H1 (cell line): ENCODE results near the gene GPC6. TPM values are rescaled to one million over a fixed set of nuclear protein-coding genes. Genes with fewer than 3 reads are reported as not detected.

Experiments used
- CTCF ChIA-PET: fragments of 300-600 bp; sonication (Branson Sonifier 250); formaldehyde crosslinking; loops from one replicate; lab custom pipeline; 2021; ENCODE audit not compliant: partially characterized antibody; lab: Charles Lee
- POLR2A ChIA-PET: fragments of 300-600 bp; sonication (Branson Sonifier 250); formaldehyde crosslinking; loops from one replicate; lab custom pipeline; 2021; ENCODE audit warnings: inconsistent platforms; ENCODE audit not compliant: partially characterized antibody; lab: Charles Lee
- DNase-seq, 2 experiments: peaks; one replicate each; pipeline versions ENCODE4 v3.0.0 to v3.0.0-alpha.2; 2010 to 2022; ENCODE audit warnings: low spot score in 2 of 2, low read depth in 1 of 2, mixed read lengths in 1 of 2
- FAIRE-seq: peaks from 2 replicates; lab custom pipeline; 2011; peaks lifted over from hg19 to GRCh38; lab: Jason Lieb, UNC
- H2AFZ ChIP-seq: 2 replicates; pipeline ENCODE4 v1.8.1; 2012; ENCODE audit warnings: low read length, inconsistent platforms
- H2AK5ac ChIP-seq: 2 replicates; pipeline ENCODE4 v1.6.1; 2013; ENCODE audit warnings: low read depth, low read length
- H2BK120ac ChIP-seq: replicated peaks from 2 replicates; pipeline ENCODE3; 2013; ENCODE audit warnings: low read depth, low read length, inconsistent platforms
- H2BK12ac ChIP-seq: 2 replicates; pipeline ENCODE4 v1.6.1; 2013; ENCODE audit warnings: low read depth, low read length
- H2BK15ac ChIP-seq: 2 replicates; pipeline ENCODE4 v1.6.1; 2013; ENCODE audit warnings: low read length
- H2BK20ac ChIP-seq: 2 replicates; pipeline ENCODE4 v1.6.1; 2013; ENCODE audit warnings: low read length
- H2BK5ac ChIP-seq: 2 replicates; pipeline ENCODE4 v1.6.1; 2013; ENCODE audit warnings: low read depth, low read length
- H3K14ac ChIP-seq: 2 replicates; pipeline ENCODE4 v1.6.1; 2013; ENCODE audit warnings: inconsistent platforms; ENCODE audit not compliant: insufficient read length
- H3K18ac ChIP-seq: 2 replicates; pipeline ENCODE4 v1.6.1; 2013; ENCODE audit warnings: low read length; ENCODE audit errors: extremely low read depth
- H3K23ac ChIP-seq: 2 replicates; pipeline ENCODE4 v1.6.1; 2013; ENCODE audit warnings: inconsistent platforms; ENCODE audit not compliant: insufficient read length
- H3K23me2 ChIP-seq: 2 replicates; pipeline ENCODE4 v1.6.1; 2013; ENCODE audit warnings: low read depth, low read length
- H3K27ac ChIP-seq: 2 replicates; pipeline ENCODE4 v1.6.1; 2011; ENCODE audit warnings: low read depth, low read length, inconsistent platforms
- H3K27me3 ChIP-seq, 4 experiments: replicated peaks in 1 of 4; 1 replicate in 1 of 4; 2 replicates in 3 of 4; pipeline versions ENCODE4 v1.6.1 to v1.8.1; 2011 to 2013; ENCODE audit warnings: low read length in 3 of 4, mild to moderate bottlenecking in 3 of 4, inconsistent platforms in 2 of 4, mixed read lengths in 2 of 4, moderate library complexity in 1 of 4; ENCODE audit not compliant: control insufficient read depth in 3 of 4, insufficient read depth in 3 of 4; ENCODE audit errors: extremely low read depth in 1 of 4
- H3K36me3 ChIP-seq, 4 experiments: 2 replicates each; pipeline versions ENCODE4 v1.6.1 to v1.8.1; 2011 to 2013; ENCODE audit warnings: mild to moderate bottlenecking in 4 of 4, low read length in 3 of 4, moderate library complexity in 2 of 4, control low read depth in 1 of 4, inconsistent platforms in 1 of 4; ENCODE audit not compliant: insufficient read depth in 4 of 4, control insufficient read depth in 2 of 4
- H3K4ac ChIP-seq: replicated peaks from 2 replicates; pipeline ENCODE3; 2013; ENCODE audit warnings: low read length, low read depth, mixed read lengths, inconsistent platforms; ENCODE audit not compliant: insufficient read length
- H3K4me1 ChIP-seq, 4 experiments: replicated peaks in 1 of 4; 1 replicate in 1 of 4; 2 replicates in 3 of 4; pipeline versions ENCODE4 v1.6.1 to v1.8.1; 2011 to 2013; ENCODE audit warnings: low read length in 3 of 4, inconsistent platforms in 2 of 4, mixed read lengths in 1 of 4; ENCODE audit not compliant: insufficient read depth in 4 of 4, control insufficient read depth in 3 of 4
- H3K4me2 ChIP-seq, 2 experiments: 2 replicates each; pipeline versions ENCODE4 v1.6.1 to v1.8.1; 2011 to 2013; ENCODE audit warnings: low read depth in 2 of 2, low read length in 2 of 2, control low read depth in 1 of 2, inconsistent platforms in 1 of 2, mild to moderate bottlenecking in 1 of 2; ENCODE audit not compliant: insufficient read depth in 1 of 2
- H3K4me3 ChIP-seq, 4 experiments: fragments of 200-600, 300-600 bp in 1 of 4; sonication (generic), shearing (Covaris generic), sonication (Bioruptor Twin) in 1 of 4; 2 replicates each; pipeline versions ENCODE4 v1.5.1 to v1.8.1; 2011 to 2016; ENCODE audit warnings: low read length in 4 of 4, low read depth in 3 of 4, control low read depth in 2 of 4, inconsistent platforms in 2 of 4, mild to moderate bottlenecking in 2 of 4, mixed read lengths in 1 of 4, moderate library complexity in 1 of 4; ENCODE audit not compliant: insufficient read depth in 2 of 4; ENCODE audit errors: extremely low read depth in 1 of 4
- H3K56ac ChIP-seq: replicated peaks from 2 replicates; pipeline ENCODE3; 2013; ENCODE audit warnings: low read depth, mild to moderate bottlenecking, mixed read lengths, low read length, inconsistent platforms; ENCODE audit not compliant: insufficient read length
- H3K79me1 ChIP-seq: 2 replicates; pipeline ENCODE4 v1.6.1; 2013; ENCODE audit warnings: low read depth, low read length, control low read depth
- H3K79me2 ChIP-seq, 2 experiments: 2 replicates each; pipeline versions ENCODE4 v1.6.1 to v1.8.1; 2012 to 2013; ENCODE audit warnings: low read length in 2 of 2, mild to moderate bottlenecking in 2 of 2, inconsistent platforms in 1 of 2; ENCODE audit not compliant: insufficient read depth in 2 of 2, control insufficient read depth in 1 of 2
- H3K9ac ChIP-seq, 4 experiments: replicated peaks in 1 of 4; 1 replicate in 1 of 4; 2 replicates in 3 of 4; pipeline versions ENCODE4 v1.6.1 to v1.8.1; 2011 to 2013; ENCODE audit warnings: low read depth in 3 of 4, low read length in 3 of 4, control low read depth in 2 of 4, mild to moderate bottlenecking in 2 of 4, moderate library complexity in 2 of 4, inconsistent platforms in 1 of 4; ENCODE audit errors: extremely low read depth in 1 of 4
- H3K9me3 ChIP-seq, 2 experiments: 2 replicates each; pipeline versions ENCODE4 v1.6.1 to v1.8.1; 2012 to 2013; ENCODE audit warnings: mild to moderate bottlenecking in 2 of 2, moderate library complexity in 2 of 2, control low read depth in 1 of 2, inconsistent platforms in 1 of 2, low read depth in 1 of 2, low read length in 1 of 2, mixed read lengths in 1 of 2; ENCODE audit not compliant: insufficient read depth in 2 of 2
- H4K20me1 ChIP-seq, 2 experiments: replicated peaks in 1 of 2; 2 replicates each; pipeline versions ENCODE3 to v1.8.1; 2011 to 2013; ENCODE audit warnings: inconsistent platforms in 2 of 2, low read length in 2 of 2, mild to moderate bottlenecking in 1 of 2; ENCODE audit not compliant: insufficient read depth in 2 of 2, control insufficient read depth in 1 of 2
- H4K5ac ChIP-seq: 2 replicates; pipeline ENCODE4 v1.6.1; 2013; ENCODE audit warnings: low read length, low read depth, mixed read lengths, inconsistent platforms; ENCODE audit not compliant: insufficient read length
- H4K8ac ChIP-seq: 2 replicates; pipeline ENCODE4 v1.8.0; 2013; ENCODE audit warnings: mild to moderate bottlenecking, moderate library complexity, low read length, inconsistent platforms; ENCODE audit not compliant: insufficient read depth; ENCODE audit errors: extremely low read depth
- H4K91ac ChIP-seq: replicated peaks from 2 replicates; pipeline ENCODE3; 2013; ENCODE audit warnings: low read length, mixed read lengths, inconsistent platforms; ENCODE audit not compliant: insufficient read length
- ATF2 ChIP-seq: IDR thresholded peaks from 2 replicates; pipeline ENCODE4 v1.6.1; 2012; ENCODE audit warnings: low read length, inconsistent platforms
- ATF3 ChIP-seq: IDR thresholded peaks from 2 replicates; pipeline ENCODE4 v1.6.1; 2011; ENCODE audit warnings: low read depth, mild to moderate bottlenecking, low read length; ENCODE audit not compliant: insufficient read depth
- BCL11A ChIP-seq, 2 experiments: IDR thresholded peaks; one replicate each; pipeline ENCODE4 v1.6.1; 2011; ENCODE audit warnings: low read depth in 2 of 2, low read length in 2 of 2, mild to moderate bottlenecking in 2 of 2
- CBX5 ChIP-seq: fragments of 300-800, 300-1000 bp; sonication (generic); IDR thresholded peaks from 2 replicates; pipeline ENCODE4 v1.7.1; 2016; ENCODE audit warnings: antibody characterized with exemption, low read length, low read depth
- CTBP2 ChIP-seq: IDR thresholded peaks from 2 replicates; pipeline ENCODE4 v1.7.0; 2011; ENCODE audit warnings: borderline replicate concordance, mild to moderate bottlenecking, moderate library complexity, mixed read lengths, low read length; ENCODE audit not compliant: insufficient read depth, insufficient read length
- JUND ChIP-seq: IDR thresholded peaks from 2 replicates; pipeline ENCODE4 v1.6.1; 2011; ENCODE audit warnings: mild to moderate bottlenecking, improper control_type of control experiment, low read length
- POLR2A ChIP-seq, 2 experiments: IDR thresholded peaks; 1 replicate in 1 of 2; 2 replicates in 1 of 2; pipeline ENCODE4 v1.6.1; 2011; ENCODE audit warnings: low read depth in 2 of 2, low read length in 2 of 2, mild to moderate bottlenecking in 2 of 2; ENCODE audit errors: control extremely low read depth in 1 of 2
- POLR2AphosphoS5 ChIP-seq: IDR thresholded peaks from 2 replicates; pipeline ENCODE4 v1.6.1; 2011; ENCODE audit warnings: low read depth, low read length
- SIRT6 ChIP-seq: IDR thresholded peaks from one replicate; pipeline ENCODE4 v1.7.1; 2012; ENCODE audit warnings: low read length, inconsistent platforms
- TBP ChIP-seq: IDR thresholded peaks from 2 replicates; pipeline ENCODE4 v1.6.1; 2011; ENCODE audit warnings: low read depth, low read length, improper control_type of control experiment
- TCF12 ChIP-seq: IDR thresholded peaks from 2 replicates; pipeline ENCODE4 v1.6.1; 2011; ENCODE audit warnings: low read depth, mild to moderate bottlenecking, low read length
- YY1 ChIP-seq: IDR thresholded peaks from 2 replicates; pipeline ENCODE4 v1.6.1; 2011; ENCODE audit warnings: low read depth, mild to moderate bottlenecking, low read length
- WGBS, 2 experiments: shearing (Covaris generic) in 1 of 2; methylation state at CpG; one replicate each; pipeline versions ENCODE4 v1.1.6 to v1.1.7; 2013 to 2015; ENCODE audit warnings: low lambda C conversion rate in 2 of 2, mixed read lengths in 2 of 2, inconsistent platforms in 1 of 2, low coverage in 1 of 2, missing lambda C conversion rate in 1 of 2; ENCODE audit not compliant: insufficient replicate concordance in 2 of 2, insufficient coverage in 1 of 2, insufficient read length in 1 of 2; ENCODE audit errors: extremely low coverage in 1 of 2, missing lambda C conversion rate in 1 of 2; 5-methylcytosine and 5-hydroxymethylcytosine counted together
- polyA plus RNA-seq, 7 experiments: library from polyadenylated mRNA; depleted of rRNA in 3 of 7; stranded (reverse) in 5 of 7; unstranded in 2 of 7; fragments of >200 nt in 5 of 7; fragments of 200-250 nt in 2 of 7; gene quantifications; 1 replicate in 5 of 7; 2 replicates in 1 of 7; 4 replicates in 1 of 7; pipeline versions ENCODE4 v1.2.1 to v1.2.3, GENCODE V29; 2011 to 2013; ENCODE audit warnings: missing spikeins in 2 of 7, mixed read lengths in 2 of 7
- total RNA-seq: library from RNA; stranded (reverse); fragmentation: NEBNext Ultra II Directional; extraction: Animal tissue kit (Norgen Biotek cat#: 25700); gene quantifications from 2 replicates; pipeline ENCODE4 v1.2.1, GENCODE V29; 2021

Gene GPC6
- total and polyA plus RNA-seq, 2 of the 8 experiments (the other 6 are each of a cell fraction or from before 2014, with no cell fraction given) = 5.4 to 12.0 TPM

GRCh38 chr13:94427313-94427953 lies 1200.8 kb downstream of the GPC6 start:
- H3K79me2 ChIP-seq = no peaks in the 10 kb centered on the region
- H2BK15ac ChIP-seq = no peak overlapping the region
- WGBS, 2 experiments = 77% methylated on average over 5 of the region's 5 CpGs; no CpG with 5 or more reads in 1 of the 2 experiments
- no peaks in the 10 kb centered on the region for H3K9me3 ChIP-seq
- ChIA-PET POLR2A (no interaction called here), CTCF (interaction anchor here (0.7 to 3.8 kb wide), 5 partner anchors 8 to 235 kb away, joined by 4 to 17 read pairs (median 4); no protein-coding TSS in a partner anchor)
- no peaks in the 10 kb centered on the region; a peak in 1 of 7 replicates for H3K27me3 ChIP-seq
- H2BK120ac ChIP-seq = no peak overlapping the region
- no peak overlapping the region for H4K5ac ChIP-seq
- FAIRE-seq (no peak), DNase-seq (no peak)
- no peak overlapping the region for H3K4me2 ChIP-seq
- H3K36me3 ChIP-seq = no peaks in the 10 kb centered on the region
- H3K18ac ChIP-seq = no peak overlapping the region
- no peak overlapping the region for H4K8ac ChIP-seq
- no peak overlapping the region for H3K23ac ChIP-seq
- H2BK5ac ChIP-seq = no peak overlapping the region
- H2AK5ac ChIP-seq = no peak overlapping the region
- no peaks in the 10 kb centered on the region for H3K4me1 ChIP-seq
- no peak overlapping the region for H2BK12ac ChIP-seq
- H2AFZ ChIP-seq = 0 out of 2 replicates have a peak overlapping the region, but pooled peaks have one; percentile 14
- no peak overlapping the region for H3K27ac ChIP-seq
- H3K56ac ChIP-seq = no peak overlapping the region
- no peak overlapping the region for H3K14ac ChIP-seq
- no peak overlapping the region for H4K91ac ChIP-seq
- no peak overlapping the region for H3K4me3 ChIP-seq
- H3K9ac ChIP-seq = no peak overlapping the region
- H3K23me2 ChIP-seq = no peaks in the 10 kb centered on the region
- H3K79me1 ChIP-seq = no peaks in the 10 kb centered on the region
- H2BK20ac ChIP-seq = no peak overlapping the region
- no peaks in the 10 kb centered on the region for H4K20me1 ChIP-seq
- H3K4ac ChIP-seq = no peak overlapping the region
- TF ChIP-seq CBX5 (no peak), CTBP2 (no peak), POLR2AphosphoS5 (no peak), BCL11A (IDR thresholded peaks at IDR 0.05; ENCODE audit: low read depth in 2 of 2, low read length in 2 of 2) (no peak), TCF12 (no peak), YY1 (no peak), SIRT6 (no peak), POLR2A (IDR thresholded peaks at IDR 0.05; ENCODE audit: control extremely low read depth in 1 of 2, low read depth in 2 of 2, low read length in 2 of 2) (no peak), ATF3 (no peak), ATF2 (no peak), JUND (no peak), TBP (no peak)
